OCI-LY1 (cell line): ENCODE measurements around the gene NDUFAF2.

Experiments used
- H2AFZ ChIP-seq: fragments of 200-600 bp; sonication (generic), shearing (Covaris generic); 2 replicates; pipeline ENCODE4 v1.6.0; 2014; ENCODE audit warnings: antibody characterized with exemption, mild to moderate bottlenecking, low read length
- H3F3A ChIP-seq: fragments of 200-600 bp; sonication (generic), shearing (Covaris generic); 2 replicates; pipeline ENCODE4 v1.6.0; 2014; ENCODE audit warnings: mild to moderate bottlenecking, antibody characterized with exemption, low read length, moderate library complexity; ENCODE audit not compliant: insufficient read depth
- H3K27ac ChIP-seq: fragments of 200-600 bp; sonication (generic); 2 replicates; pipeline ENCODE4 v1.5.1; 2014; ENCODE audit warnings: low read length, mixed run types, mild to moderate bottlenecking, low read depth; ENCODE audit not compliant: poor library complexity, severe bottlenecking
- H3K27me3 ChIP-seq: fragments of 200-600 bp; sonication (generic); 2 replicates; pipeline ENCODE4 v1.6.0; 2014; ENCODE audit warnings: antibody characterized with exemption, mild to moderate bottlenecking, low read length, moderate library complexity; ENCODE audit not compliant: insufficient read depth
- H3K36me3 ChIP-seq: fragments of 200-600 bp; sonication (generic); 2 replicates; pipeline ENCODE4 v1.6.1; 2014; ENCODE audit warnings: mild to moderate bottlenecking, antibody characterized with exemption, low read length, moderate library complexity, mixed read lengths; ENCODE audit not compliant: insufficient read depth
- H3K4me1 ChIP-seq: fragments of 200-600 bp; sonication (generic); 2 replicates; pipeline ENCODE4 v1.5.1; 2014; ENCODE audit warnings: mild to moderate bottlenecking, low read length, moderate library complexity; ENCODE audit not compliant: insufficient read depth, severe bottlenecking
- H3K4me2 ChIP-seq: fragments of 200-600 bp; sonication (generic), shearing (Covaris generic); 2 replicates; pipeline ENCODE4 v1.6.1; 2014; ENCODE audit warnings: low read length
- H3K4me3 ChIP-seq: fragments of 200-600 bp; sonication (generic); 2 replicates; pipeline ENCODE4 v1.5.1; 2014; ENCODE audit warnings: low read length, low read depth, mild to moderate bottlenecking, mixed read lengths; ENCODE audit not compliant: poor library complexity, severe bottlenecking
- H3K79me2 ChIP-seq: fragments of 200-600 bp; shearing (Covaris generic); 2 replicates; pipeline ENCODE4 v1.6.1; 2016; ENCODE audit warnings: mixed run types, low read length, mixed read lengths; ENCODE audit not compliant: insufficient read depth
- H3K9ac ChIP-seq: fragments of 200-600 bp; sonication (generic), shearing (Covaris generic); 2 replicates; pipeline ENCODE4 v1.6.1; 2014; ENCODE audit warnings: mild to moderate bottlenecking, low read length, mixed read lengths
- H3K9me2 ChIP-seq: fragments of 200-600 bp; sonication (generic), shearing (Covaris generic); 2 replicates; pipeline ENCODE4 v1.6.1; 2014; ENCODE audit warnings: low read depth, mild to moderate bottlenecking, low read length, mixed read lengths
- H3K9me3 ChIP-seq: fragments of 200-600 bp; shearing (Covaris generic); 2 replicates; pipeline ENCODE4 v1.6.1; 2014; ENCODE audit warnings: low read length, mixed read lengths
- H4K20me1 ChIP-seq: fragments of 200-600 bp; sonication (generic), shearing (Covaris generic); 2 replicates; pipeline ENCODE4 v1.6.0; 2016; ENCODE audit warnings: mild to moderate bottlenecking, low read length; ENCODE audit not compliant: insufficient read depth
- EZH2 ChIP-seq: fragments of 200-600 bp; sonication (generic), shearing (Covaris generic); IDR thresholded peaks from 2 replicates; pipeline ENCODE4 v1.8.0; 2017; ENCODE audit warnings: borderline replicate concordance, mixed run types, mild to moderate bottlenecking, antibody characterized with exemption, low read length, moderate library complexity, mixed read lengths
- TF ChIP-seq, protein P1 (sequence below): fragments of 200-600 bp; sonication (generic), shearing (Covaris generic); IDR thresholded peaks from 2 replicates; pipeline ENCODE4 v1.5.1; 2017; ENCODE audit warnings: mild to moderate bottlenecking, antibody characterized with exemption, low read length, moderate library complexity, mixed read lengths

The NDUFAF2 gene

DNA sequence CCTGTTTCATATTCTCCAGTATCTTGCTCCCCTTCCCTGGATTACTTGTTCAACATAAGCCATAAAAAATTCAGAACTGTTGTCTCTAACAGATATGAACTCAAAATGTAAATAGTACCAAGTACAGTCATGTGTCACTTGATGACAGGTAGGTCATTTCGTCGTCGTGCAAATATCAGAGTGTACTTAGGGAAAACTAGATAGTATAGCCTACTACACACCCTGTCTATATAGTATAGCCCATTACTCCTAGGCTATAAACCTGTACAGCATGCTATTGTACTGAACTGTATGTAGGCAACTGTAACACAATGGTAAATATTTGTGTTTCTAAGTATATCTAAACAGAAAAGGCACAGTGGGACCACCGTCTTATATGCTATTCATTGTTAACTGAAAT lies 178.1 kb downstream of the NDUFAF2 start:
- H2AFZ ChIP-seq, result no peak overlapping the region
- H3K36me3 ChIP-seq, result no peaks in the 10 kb centered on the region
- no peaks in the 10 kb centered on the region for H3K9me3 ChIP-seq
- H3K4me3 ChIP-seq, result no peak overlapping the region
- no peaks in the 10 kb centered on the region for H3K4me1 ChIP-seq
- no peak overlapping the region for H3K27ac ChIP-seq
- no peak for TF ChIP-seq EZH2
- TF ChIP-seq, protein P1, sequence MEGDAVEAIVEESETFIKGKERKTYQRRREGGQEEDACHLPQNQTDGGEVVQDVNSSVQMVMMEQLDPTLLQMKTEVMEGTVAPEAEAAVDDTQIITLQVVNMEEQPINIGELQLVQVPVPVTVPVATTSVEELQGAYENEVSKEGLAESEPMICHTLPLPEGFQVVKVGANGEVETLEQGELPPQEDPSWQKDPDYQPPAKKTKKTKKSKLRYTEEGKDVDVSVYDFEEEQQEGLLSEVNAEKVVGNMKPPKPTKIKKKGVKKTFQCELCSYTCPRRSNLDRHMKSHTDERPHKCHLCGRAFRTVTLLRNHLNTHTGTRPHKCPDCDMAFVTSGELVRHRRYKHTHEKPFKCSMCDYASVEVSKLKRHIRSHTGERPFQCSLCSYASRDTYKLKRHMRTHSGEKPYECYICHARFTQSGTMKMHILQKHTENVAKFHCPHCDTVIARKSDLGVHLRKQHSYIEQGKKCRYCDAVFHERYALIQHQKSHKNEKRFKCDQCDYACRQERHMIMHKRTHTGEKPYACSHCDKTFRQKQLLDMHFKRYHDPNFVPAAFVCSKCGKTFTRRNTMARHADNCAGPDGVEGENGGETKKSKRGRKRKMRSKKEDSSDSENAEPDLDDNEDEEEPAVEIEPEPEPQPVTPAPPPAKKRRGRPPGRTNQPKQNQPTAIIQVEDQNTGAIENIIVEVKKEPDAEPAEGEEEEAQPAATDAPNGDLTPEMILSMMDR, result no peak
- H3F3A ChIP-seq, result no peaks in the 10 kb centered on the region
- no peaks in the 10 kb centered on the region; the same call in 1 of the 2 replicates for H3K9me2 ChIP-seq
- H4K20me1 ChIP-seq, result no peaks in the 10 kb centered on the region
- H3K79me2 ChIP-seq, result no peaks in the 10 kb centered on the region
- no peaks in the 10 kb centered on the region for H3K27me3 ChIP-seq
- no peak overlapping the region for H3K9ac ChIP-seq
- H3K4me2 ChIP-seq, result no peak overlapping the region

DNA sequence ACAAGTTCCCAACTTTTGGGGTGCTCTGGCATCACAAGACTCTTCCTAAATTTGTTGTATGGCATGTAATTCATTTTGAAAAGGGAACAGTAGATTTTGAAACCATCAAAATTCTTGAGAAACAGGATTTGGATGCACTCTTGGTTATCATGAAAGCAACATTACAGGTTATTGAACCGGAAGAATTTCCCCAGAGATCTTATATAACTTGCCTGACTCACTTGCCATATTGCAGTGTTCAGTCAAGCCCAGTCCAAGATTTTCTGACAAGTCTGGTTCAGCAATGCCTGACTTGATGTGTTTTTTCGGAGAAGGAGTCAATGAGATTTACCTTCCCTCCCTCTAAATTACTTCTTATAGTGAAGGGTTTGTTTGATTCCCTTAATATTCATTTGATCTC lies 185.3 kb downstream of the NDUFAF2 start:
- Histone ChIP-seq H2AFZ (no peak overlapping the region), H3K79me2 (no peaks in the 10 kb centered on the region), H4K20me1 (no peaks in the 10 kb centered on the region), H3K4me3 (no peak overlapping the region), H3K9ac (no peak overlapping the region), H3K27me3 (no peaks in the 10 kb centered on the region), H3K4me2 (no peak overlapping the region), H3K9me2 (no peaks in the 10 kb centered on the region; the same call in 1 of the 2 replicates), H3K9me3 (no peaks in the 10 kb centered on the region), H3F3A (no peaks in the 10 kb centered on the region), H3K4me1 (no peaks in the 10 kb centered on the region), H3K27ac (no peak overlapping the region), H3K36me3 (no peaks in the 10 kb centered on the region)
- TF ChIP-seq, protein P1, result no peak
- no peak for TF ChIP-seq EZH2

DNA sequence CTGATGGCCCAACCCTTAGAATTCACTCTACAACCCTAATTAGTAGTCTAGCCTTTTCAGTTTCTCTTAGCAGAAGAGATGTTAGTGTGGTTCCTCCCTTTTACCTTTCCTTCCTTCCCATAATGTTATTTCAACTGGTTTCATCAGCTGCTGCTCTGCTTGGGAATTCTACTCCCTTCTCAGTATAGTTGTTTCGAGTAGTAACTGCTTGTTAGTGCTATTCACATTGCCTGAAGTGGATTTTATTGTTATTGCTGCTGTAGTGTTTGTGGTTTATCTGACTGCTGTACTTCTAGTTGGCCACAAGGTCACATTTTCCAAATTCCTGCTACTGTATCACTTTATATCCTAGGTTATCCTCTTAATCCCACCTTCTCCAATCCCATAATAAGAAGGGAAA lies 187.6 kb downstream of the NDUFAF2 start:
- Histone ChIP-seq H3K9me2 (no peaks in the 10 kb centered on the region), H3K27ac (no peak overlapping the region), H3K4me3 (no peak overlapping the region), H3K4me1 (no peaks in the 10 kb centered on the region), H3K27me3 (no peaks in the 10 kb centered on the region), H3F3A (no peaks in the 10 kb centered on the region), H3K4me2 (no peak overlapping the region), H4K20me1 (no peaks in the 10 kb centered on the region), H3K9ac (no peak overlapping the region), H3K79me2 (no peaks in the 10 kb centered on the region), H2AFZ (no peak overlapping the region), H3K9me3 (no peaks in the 10 kb centered on the region), H3K36me3 (no peaks in the 10 kb centered on the region)
- TF ChIP-seq EZH2, result no peak
- TF ChIP-seq, protein P1, result no peak
